Measurements from ENCODE around the gene BRI3BP.
"Not testable (repeated sequence)": the region's sequence is repeated elsewhere in the genome, so short reads cannot be mapped to it uniquely, and the experiment has no call there.

The BRI3BP gene

GRCh38 chr12:124972211-124972610, 21.2 kb upstream of the BRI3BP start:
- no peak for DNase-seq (ENCODE audit: low spot score)

- no peak for DNase-seq (ENCODE audit: low spot score)
These were observed 18.2 kb upstream of the BRI3BP start for GRCh38 chr12:124975276-124975675.

- no peak for DNase-seq (ENCODE audit: low spot score)
These were observed 16.4 kb upstream of the BRI3BP start for GRCh38 chr12:124976999-124977398.

- DNase-seq (ENCODE audit: low spot score): no peak
These were observed 13.9 kb upstream of the BRI3BP start for GRCh38 chr12:124979568-124979967.

GRCh38 chr12:124980098-124980892, 13.2 kb upstream of the BRI3BP start:
- DNase-seq (ENCODE audit: low spot score): no peak

GRCh38 chr12:124986876-124987275, 6.6 kb upstream of the BRI3BP start:
- not testable (repeated sequence) for DNase-seq (ENCODE audit: low spot score)

DNA sequence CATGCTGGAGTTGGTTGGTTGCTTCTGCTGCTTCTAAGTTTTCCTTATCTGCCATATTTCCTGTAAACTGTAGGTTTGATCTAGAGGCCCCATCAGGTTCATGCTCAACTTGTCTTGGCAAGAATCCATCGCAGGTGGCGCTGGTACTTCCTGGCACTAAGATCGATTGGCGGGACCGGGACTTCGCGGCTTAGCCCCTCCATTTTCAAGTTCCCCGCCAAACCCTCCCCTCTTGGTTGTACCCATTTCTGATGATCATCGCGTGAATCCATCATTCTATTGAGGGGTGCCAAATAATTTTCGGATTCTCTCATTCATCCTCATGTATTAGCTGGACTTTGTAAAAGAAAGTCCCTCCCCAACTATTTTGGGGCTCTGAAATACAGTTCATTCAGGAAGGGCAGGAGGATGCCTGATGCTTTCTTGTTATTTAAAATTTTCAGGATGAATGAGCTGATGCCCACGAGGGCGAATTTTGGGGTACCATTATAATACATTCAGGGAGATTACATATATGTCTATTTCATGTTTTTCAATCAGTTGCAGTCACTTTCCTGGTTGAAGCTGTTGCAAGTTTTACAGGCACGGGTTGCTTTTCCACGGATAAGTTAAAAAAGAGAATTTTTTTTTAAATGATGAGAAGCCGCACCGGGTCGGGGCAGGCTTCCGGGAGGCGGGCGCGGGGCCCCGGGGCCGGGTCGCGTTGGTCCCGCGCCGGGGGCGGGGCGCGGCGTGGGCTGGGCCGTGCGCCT, 395 bp upstream of the BRI3BP start:
- peak; percentile 84 for DNase-seq (ENCODE audit: low spot score)

DNA sequence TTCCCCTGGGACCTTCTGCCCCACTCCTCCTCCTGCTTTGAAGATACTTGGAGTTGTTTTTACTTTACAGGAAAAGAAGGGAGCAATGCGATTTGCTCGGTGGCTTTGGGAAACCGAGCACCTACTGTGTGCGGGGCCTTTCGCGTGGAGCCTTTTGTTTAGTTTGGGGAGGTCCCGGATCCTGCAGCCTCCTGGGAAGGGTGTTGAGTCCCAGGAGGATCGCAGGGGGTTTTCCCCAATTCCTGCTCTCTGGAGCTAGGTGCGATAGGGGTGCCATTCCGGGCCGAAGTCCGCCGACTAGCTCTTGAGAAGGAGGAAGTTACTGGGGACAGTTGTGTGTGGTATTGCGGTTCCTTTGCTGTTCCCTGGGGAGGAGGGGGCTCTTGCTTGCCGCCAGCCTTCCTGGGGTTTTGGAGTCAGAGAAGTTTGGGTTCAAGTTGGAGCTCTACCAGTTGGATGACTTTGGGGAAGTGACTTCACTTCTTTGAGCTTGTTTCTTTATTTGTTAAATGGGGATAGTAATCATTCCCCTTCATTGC, 1.1 kb downstream of the BRI3BP start:
- no peak for DNase-seq (ENCODE audit: low spot score)

DNA sequence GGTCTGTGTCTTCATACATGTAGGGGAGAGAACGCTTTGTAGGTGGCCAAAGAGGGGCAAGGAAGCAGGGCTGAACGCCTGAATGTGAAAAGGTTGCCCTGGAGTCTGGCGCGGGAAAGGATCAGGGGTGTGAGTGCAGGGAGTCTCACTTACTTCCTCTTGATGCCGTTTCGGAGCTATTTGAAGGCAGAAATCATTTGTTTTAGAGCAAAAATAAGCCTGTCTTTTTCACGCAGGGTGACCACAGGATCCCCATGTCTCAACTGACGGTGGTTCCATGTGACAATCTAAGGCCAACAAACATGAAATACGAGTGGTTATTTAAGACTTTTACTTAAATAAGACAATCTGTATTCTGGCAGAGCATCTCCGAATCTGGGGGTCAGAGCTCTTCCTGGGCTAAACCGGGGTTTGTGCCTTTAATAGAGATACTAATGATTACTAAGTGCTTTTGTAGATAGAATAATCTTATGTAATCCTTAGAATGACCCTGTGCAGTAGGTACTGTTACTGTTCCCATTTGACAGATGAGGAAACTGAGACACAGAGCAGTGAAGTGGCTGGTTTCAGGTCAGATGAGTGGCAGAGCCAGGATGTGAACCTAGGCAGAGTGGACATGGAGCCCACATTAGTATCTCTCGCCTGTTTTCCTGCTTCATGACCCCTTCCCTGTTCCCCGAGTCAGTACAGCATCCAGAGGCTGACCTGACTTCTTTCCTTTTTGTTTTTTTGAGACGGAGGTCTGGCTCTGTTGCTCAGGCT, 1.9 kb downstream of the BRI3BP start:
- no peak for DNase-seq (ENCODE audit: low spot score)

- no peak for DNase-seq (ENCODE audit: low spot score)
These were observed 5.3 kb downstream of the BRI3BP start for GRCh38 chr12:124998705-124999104.

GRCh38 chr12:125001636-125002035, 8.2 kb downstream of the BRI3BP start:
- DNase-seq (ENCODE audit: low spot score): no peak

DNA sequence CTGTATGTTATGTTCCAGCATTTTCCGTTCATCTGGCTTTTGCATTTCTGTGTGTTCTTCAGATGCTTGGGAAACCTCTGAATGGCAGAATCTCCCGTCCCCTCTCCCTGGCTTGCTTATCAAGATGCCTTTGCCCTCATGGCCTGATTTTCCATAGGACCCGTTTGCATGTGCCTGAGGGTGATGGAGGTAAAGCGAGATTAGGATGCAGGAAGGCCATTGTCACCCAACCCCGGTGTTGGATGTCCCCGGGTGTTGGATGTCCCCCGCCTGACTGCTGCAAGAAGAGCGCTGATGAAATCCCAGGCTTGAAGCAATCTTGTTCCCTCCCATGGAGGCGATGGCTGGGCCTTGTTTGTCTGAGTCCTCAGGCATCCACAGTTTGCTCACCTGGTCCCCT, 9.6 kb downstream of the BRI3BP start:
- DNase-seq (ENCODE audit: low spot score): no peak

GRCh38 chr12:125004621-125005020, 11.2 kb downstream of the BRI3BP start:
- no peak for DNase-seq (ENCODE audit: low spot score)

DNA sequence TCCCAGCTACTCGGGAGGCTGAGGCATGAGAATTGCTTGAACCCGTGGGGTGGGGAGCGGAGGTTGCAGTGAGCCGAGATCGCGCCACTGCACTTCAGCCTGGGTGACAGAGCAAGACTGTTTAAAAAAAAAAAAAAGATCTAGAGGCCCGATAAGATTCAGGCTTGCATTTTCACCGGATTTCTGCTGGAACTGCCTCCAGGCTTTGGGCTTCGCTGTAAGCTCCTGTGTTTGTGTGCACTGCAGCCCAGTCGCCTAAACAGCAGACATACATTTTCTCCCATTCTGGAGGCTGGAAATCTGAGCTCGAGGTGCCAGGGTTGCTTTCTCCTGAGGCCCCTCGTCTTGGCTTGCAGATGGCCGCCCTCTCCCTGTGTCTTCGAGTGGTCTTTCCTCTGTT, 12.2 kb downstream of the BRI3BP start:
- DNase-seq (ENCODE audit: low spot score): no peak

DNA sequence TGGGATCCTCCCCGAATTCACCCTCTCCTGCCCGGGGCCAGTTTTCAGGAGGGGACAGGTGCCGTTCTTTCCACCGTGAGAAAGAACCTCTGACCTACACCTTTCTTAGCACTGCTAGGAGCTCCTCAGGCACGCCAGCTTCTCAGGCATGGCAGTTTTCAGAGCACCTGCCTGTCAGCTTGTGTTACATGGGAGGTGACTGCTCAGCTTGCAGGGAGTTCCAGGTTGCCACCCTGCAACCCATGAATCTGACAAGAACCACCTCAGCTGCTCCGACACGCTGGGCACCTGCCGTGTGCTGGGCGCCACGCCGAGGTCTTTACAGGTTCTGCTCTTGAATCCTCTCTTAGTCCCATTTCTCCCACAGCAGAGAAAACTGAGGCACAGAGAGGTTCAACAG, 12.9 kb downstream of the BRI3BP start:
- DNase-seq (ENCODE audit: low spot score): no peak

DNA sequence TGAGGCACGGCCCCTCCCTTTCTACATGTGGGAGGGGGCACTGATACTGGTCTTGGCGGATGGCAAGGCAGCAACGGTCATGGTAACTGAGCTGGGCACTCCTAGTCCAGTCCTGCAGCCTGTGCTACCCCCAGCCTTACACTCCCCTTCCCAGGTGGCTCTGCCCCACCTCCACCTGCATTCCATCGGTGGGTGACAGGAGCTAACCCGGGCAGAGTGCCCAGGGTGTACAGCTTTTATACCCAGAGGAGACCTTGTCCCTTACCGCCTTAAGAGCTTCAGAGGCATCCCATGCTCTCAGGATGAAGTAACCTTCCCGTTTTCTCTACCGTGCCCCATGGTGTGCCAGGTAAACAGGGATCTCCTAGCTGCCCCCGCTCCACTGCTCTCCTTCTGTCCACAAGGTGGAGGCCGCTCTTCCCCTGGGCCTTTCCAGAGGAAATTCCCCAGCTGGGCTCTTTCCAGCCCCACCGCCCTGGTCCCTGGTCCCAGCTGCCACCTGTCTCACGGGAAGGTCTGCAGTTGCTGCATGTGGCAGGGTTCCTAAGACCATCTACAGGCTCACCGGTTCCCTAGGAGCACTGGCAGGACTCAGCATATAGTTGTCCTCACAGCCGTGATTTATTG, 20.5 kb downstream of the BRI3BP start:
- no peak for DNase-seq (ENCODE audit: low spot score)

- DNase-seq (ENCODE audit: low spot score): no peak
These were observed 21.1 kb downstream of the BRI3BP start for GRCh38 chr12:125014526-125014925.

- no peak for DNase-seq (ENCODE audit: low spot score)
These were observed 22.4 kb downstream of the BRI3BP start for GRCh38 chr12:125015680-125016310.

DNA sequence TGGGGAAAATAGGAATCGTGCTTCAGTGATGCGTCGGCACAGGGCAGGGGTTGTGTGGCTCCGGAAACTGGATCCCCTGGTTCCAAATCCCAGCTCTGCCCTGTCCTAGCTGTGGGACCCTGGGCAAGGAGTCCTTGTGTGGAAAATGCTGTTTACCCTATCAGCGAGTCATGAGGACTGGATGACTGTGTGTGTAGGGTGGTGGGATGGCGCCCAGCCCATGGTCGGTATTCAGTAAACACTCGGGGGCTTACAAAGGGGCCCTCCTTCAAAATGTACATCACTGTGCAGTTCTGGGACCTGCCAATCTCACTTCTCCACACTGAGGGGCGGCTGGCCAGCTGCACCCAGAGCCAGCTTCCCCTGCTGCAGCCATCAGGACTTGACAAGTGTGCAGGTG, 24.4 kb downstream of the BRI3BP start:
- DNase-seq (ENCODE audit: low spot score): no peak

- DNase-seq (ENCODE audit: low spot score): no peak
These were observed 24.9 kb downstream of the BRI3BP start for GRCh38 chr12:125018356-125018755.

DNA sequence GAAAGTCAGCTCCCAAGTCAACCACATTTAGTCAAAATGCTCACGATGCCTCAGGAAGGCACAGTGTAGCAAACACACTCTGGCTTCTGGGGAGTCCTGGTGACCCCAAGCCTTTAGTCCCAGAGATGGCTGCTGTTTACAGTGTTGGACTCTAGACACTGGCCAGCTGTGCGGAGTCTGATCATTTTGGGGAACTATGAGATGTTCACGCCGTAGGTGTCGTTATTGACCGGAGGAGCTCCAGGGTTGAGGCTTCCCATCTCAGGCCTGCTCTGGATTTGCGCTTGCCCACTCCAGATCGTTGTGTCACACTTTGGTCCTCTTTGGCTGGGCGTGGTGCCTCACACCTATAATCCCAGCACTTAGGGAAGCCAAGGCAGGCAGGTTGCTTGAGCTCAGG, 27.7 kb downstream of the BRI3BP start:
- no peak for DNase-seq (ENCODE audit: low spot score)

- no peak for DNase-seq (ENCODE audit: low spot score)
These were observed 28.3 kb downstream of the BRI3BP start for GRCh38 chr12:125021771-125022170.
